IPS-15b (cell line): ENCODE data around the gene SLC23A2.
"Not testable (repeated sequence)": the region's sequence is repeated elsewhere in the genome, so short reads cannot be mapped to it uniquely, and the experiment has no call there.

Source experiments
- H3K27me3 ChIP-seq: one replicate; pipeline ENCODE4 v1.6.1; 2013; ENCODE audit warnings: low read length; ENCODE audit not compliant: control insufficient read depth, insufficient read depth
- H3K36me3 ChIP-seq: one replicate; pipeline ENCODE4 v1.6.1; 2013; ENCODE audit warnings: low read length; ENCODE audit not compliant: control insufficient read depth, insufficient read depth
- H3K4me1 ChIP-seq: one replicate; pipeline ENCODE4 v1.6.1; 2013; ENCODE audit warnings: mild to moderate bottlenecking, low read length; ENCODE audit not compliant: control insufficient read depth, insufficient read depth
- H3K4me3 ChIP-seq: one replicate; pipeline ENCODE4 v1.5.1; 2013; ENCODE audit warnings: low read depth, low read length
- H3K9ac ChIP-seq: one replicate; pipeline ENCODE4 v1.6.1; 2013; ENCODE audit warnings: low read depth, mild to moderate bottlenecking, low read length
- H3K9me3 ChIP-seq: one replicate; pipeline ENCODE4 v1.6.1; 2013; ENCODE audit warnings: mild to moderate bottlenecking, low read length; ENCODE audit not compliant: control insufficient read depth, insufficient read depth

Gene SLC23A2

GRCh38 chr20:4978050-4978918 lies 23.0 kb downstream of the SLC23A2 start:
- H3K27me3 ChIP-seq = no peaks in the 10 kb centered on the region
- no peaks in the 10 kb centered on the region for H3K36me3 ChIP-seq
- H3K9me3 ChIP-seq = no peaks in the 10 kb centered on the region
- no peak overlapping the region for H3K4me3 ChIP-seq
- peaks cover 6% of the 10 kb centered on the region for H3K4me1 ChIP-seq
- no peak overlapping the region for H3K9ac ChIP-seq

GRCh38 chr20:4976014-4976413 lies 25.3 kb downstream of the SLC23A2 start:
- not testable (repeated sequence) for H3K27me3 ChIP-seq, H3K9ac ChIP-seq

GRCh38 chr20:4973330-4974097 lies 27.8 kb downstream of the SLC23A2 start:
- Histone ChIP-seq H3K27me3 (no peaks in the 10 kb centered on the region), H3K4me3 (no peak overlapping the region), H3K9me3 (no peaks in the 10 kb centered on the region), H3K4me1 (peaks cover 4% of the 10 kb centered on the region), H3K36me3 (peaks cover 2% of the 10 kb centered on the region), H3K9ac (no peak overlapping the region)

More at GRCh38 chr20:4976014-4976413, 25.3 kb downstream of the SLC23A2 start:
- H3K4me3 ChIP-seq, H3K4me1 ChIP-seq, H3K9me3 ChIP-seq, H3K36me3 ChIP-seq: not testable (repeated sequence)

GRCh38 chr20:4972506-4973251 lies 28.6 kb downstream of the SLC23A2 start:
- Histone ChIP-seq H3K9me3 (no peaks in the 10 kb centered on the region), H3K4me1 (no peaks in the 10 kb centered on the region), H3K9ac (no peak overlapping the region), H3K27me3 (no peaks in the 10 kb centered on the region), H3K4me3 (no peak overlapping the region), H3K36me3 (peaks cover 6% of the 10 kb centered on the region)

GRCh38 chr20:4971064-4971463 lies 30.2 kb downstream of the SLC23A2 start:
- Histone ChIP-seq H3K4me3 (no peak overlapping the region), H3K9ac (no peak overlapping the region), H3K9me3 (no peaks in the 10 kb centered on the region), H3K36me3 (peaks cover 6% of the 10 kb centered on the region), H3K4me1 (peaks cover 3% of the 10 kb centered on the region), H3K27me3 (no peaks in the 10 kb centered on the region)

GRCh38 chr20:4967752-4968477 lies 33.4 kb downstream of the SLC23A2 start:
- Histone ChIP-seq H3K27me3 (no peaks in the 10 kb centered on the region), H3K4me1 (peaks cover 4% of the 10 kb centered on the region), H3K4me3 (no peak overlapping the region), H3K36me3 (peaks cover 6% of the 10 kb centered on the region), H3K9me3 (no peaks in the 10 kb centered on the region), H3K9ac (no peak overlapping the region)

- Histone ChIP-seq H3K9me3 (no peaks in the 10 kb centered on the region), H3K4me1 (peaks cover 4% of the 10 kb centered on the region), H3K27me3 (no peaks in the 10 kb centered on the region), H3K9ac (no peak overlapping the region), H3K36me3 (peaks cover 6% of the 10 kb centered on the region), H3K4me3 (no peak overlapping the region)
Observed at GRCh38 chr20:4966826-4967751, 34.2 kb downstream of the SLC23A2 start.

- Histone ChIP-seq H3K9ac (no peak overlapping the region), H3K36me3 (no peaks in the 10 kb centered on the region), H3K27me3 (no peaks in the 10 kb centered on the region), H3K4me1 (peaks cover 4% of the 10 kb centered on the region), H3K9me3 (no peaks in the 10 kb centered on the region), H3K4me3 (no peak overlapping the region)
Observed at GRCh38 chr20:4962241-4962855, 39.0 kb downstream of the SLC23A2 start.

- no peak overlapping the region for H3K9ac ChIP-seq
- H3K4me3 ChIP-seq = no peak overlapping the region
- peaks cover 4% of the 10 kb centered on the region for H3K4me1 ChIP-seq
- no peaks in the 10 kb centered on the region for H3K36me3 ChIP-seq
- no peaks in the 10 kb centered on the region for H3K9me3 ChIP-seq
- no peaks in the 10 kb centered on the region for H3K27me3 ChIP-seq
Observed at GRCh38 chr20:4961746-4962145, 39.6 kb downstream of the SLC23A2 start.

- Histone ChIP-seq H3K36me3 (no peaks in the 10 kb centered on the region), H3K27me3 (no peaks in the 10 kb centered on the region), H3K4me1 (no peaks in the 10 kb centered on the region), H3K9ac (no peak overlapping the region), H3K4me3 (no peak overlapping the region), H3K9me3 (no peaks in the 10 kb centered on the region)
Observed at GRCh38 chr20:4959592-4959991, 41.7 kb downstream of the SLC23A2 start.
